Mucosa of descending colon (tissue), 3 donors: ENCODE data around the gene EDNRA. TPM values are rescaled to one million over a fixed set of nuclear protein-coding genes. Genes with fewer than 3 reads are reported as not detected.

Source experiments
- ATAC-seq: fragments of 200-7000 bp; cut with Tn5 transposase; one replicate; pipeline ENCODE4 v1.9.1; 2020; ENCODE audit warnings: mild to moderate bottlenecking, moderate library complexity
- DNase-seq, 3 donors: peaks; one replicate each; pipeline ENCODE4 v3.0.0-alpha.2; 2020
- H3K36me3 ChIP-seq: fragments of 200-600 bp; one replicate; pipeline ENCODE4 v1.8.0; 2021; ENCODE audit warnings: low read depth, mild to moderate bottlenecking
- H3K4me1 ChIP-seq: fragments of 200-600 bp; one replicate; pipeline ENCODE4 v1.8.0; 2021; ENCODE audit warnings: low read depth, mild to moderate bottlenecking
- H3K4me3 ChIP-seq: fragments of 200-600 bp; one replicate; pipeline ENCODE4 v1.8.0; 2021; ENCODE audit warnings: mild to moderate bottlenecking
- H3K9me3 ChIP-seq: fragments of 200-600 bp; one replicate; pipeline ENCODE4 v1.8.0; 2021; ENCODE audit warnings: mild to moderate bottlenecking
- intact Hi-C, 2 donors: fragments of 100-400 bp; cut with DNase I in 1 of 2; cut with micrococcal nuclease in 1 of 2; formaldehyde crosslinking; loops; one replicate each; pipeline versions ENCODE4 v1.11.0 to v1.11.1; 2022; cut with DNase I, micrococcal nuclease
- total RNA-seq, 3 donors: library from RNA; stranded (reverse); fragmentation: NEBNext Ultra II Directional in 2 of 3; extraction: Animal tissue kit (Norgen Biotek cat#: 25700) in 2 of 3; gene quantifications; one replicate each; pipeline versions ENCODE4 v1.2.1 to v1.2.4, GENCODE V29; 2021 to 2023
- TF ChIP-seq, protein P1 (sequence below): fragments of 200-600 bp; IDR thresholded peaks from one replicate; pipeline ENCODE4 v1.8.0; 2022; ENCODE audit warnings: antibody characterized with exemption, mild to moderate bottlenecking
- donor health status: DM: no; HTN: no; CAD: no; lungs with moderate emphysema.
- donor health status: DM: no; HTN: no; CAD: no.
- donor health status: DM: no; HTN: yes; CAD: no.

EDNRA gene
- total RNA-seq, 3 donors from 2014 or later, result 0.72 to 1.6 (median 1.6) TPM

- Histone ChIP-seq H3K4me3 (no peak overlapping the region), H3K9me3 (no peaks in the 10 kb centered on the region), H3K36me3 (no peaks in the 10 kb centered on the region), H3K4me1 (no peaks in the 10 kb centered on the region)
- TF ChIP-seq, protein P1, sequence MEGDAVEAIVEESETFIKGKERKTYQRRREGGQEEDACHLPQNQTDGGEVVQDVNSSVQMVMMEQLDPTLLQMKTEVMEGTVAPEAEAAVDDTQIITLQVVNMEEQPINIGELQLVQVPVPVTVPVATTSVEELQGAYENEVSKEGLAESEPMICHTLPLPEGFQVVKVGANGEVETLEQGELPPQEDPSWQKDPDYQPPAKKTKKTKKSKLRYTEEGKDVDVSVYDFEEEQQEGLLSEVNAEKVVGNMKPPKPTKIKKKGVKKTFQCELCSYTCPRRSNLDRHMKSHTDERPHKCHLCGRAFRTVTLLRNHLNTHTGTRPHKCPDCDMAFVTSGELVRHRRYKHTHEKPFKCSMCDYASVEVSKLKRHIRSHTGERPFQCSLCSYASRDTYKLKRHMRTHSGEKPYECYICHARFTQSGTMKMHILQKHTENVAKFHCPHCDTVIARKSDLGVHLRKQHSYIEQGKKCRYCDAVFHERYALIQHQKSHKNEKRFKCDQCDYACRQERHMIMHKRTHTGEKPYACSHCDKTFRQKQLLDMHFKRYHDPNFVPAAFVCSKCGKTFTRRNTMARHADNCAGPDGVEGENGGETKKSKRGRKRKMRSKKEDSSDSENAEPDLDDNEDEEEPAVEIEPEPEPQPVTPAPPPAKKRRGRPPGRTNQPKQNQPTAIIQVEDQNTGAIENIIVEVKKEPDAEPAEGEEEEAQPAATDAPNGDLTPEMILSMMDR, result no peak
- DNase-seq, result no peak
- intact Hi-C loops, result no loop called here
- no peak for ATAC-seq
Measured at GRCh38 chr4:147581606-147582350, 100.9 kb downstream of the EDNRA start.

DNA sequence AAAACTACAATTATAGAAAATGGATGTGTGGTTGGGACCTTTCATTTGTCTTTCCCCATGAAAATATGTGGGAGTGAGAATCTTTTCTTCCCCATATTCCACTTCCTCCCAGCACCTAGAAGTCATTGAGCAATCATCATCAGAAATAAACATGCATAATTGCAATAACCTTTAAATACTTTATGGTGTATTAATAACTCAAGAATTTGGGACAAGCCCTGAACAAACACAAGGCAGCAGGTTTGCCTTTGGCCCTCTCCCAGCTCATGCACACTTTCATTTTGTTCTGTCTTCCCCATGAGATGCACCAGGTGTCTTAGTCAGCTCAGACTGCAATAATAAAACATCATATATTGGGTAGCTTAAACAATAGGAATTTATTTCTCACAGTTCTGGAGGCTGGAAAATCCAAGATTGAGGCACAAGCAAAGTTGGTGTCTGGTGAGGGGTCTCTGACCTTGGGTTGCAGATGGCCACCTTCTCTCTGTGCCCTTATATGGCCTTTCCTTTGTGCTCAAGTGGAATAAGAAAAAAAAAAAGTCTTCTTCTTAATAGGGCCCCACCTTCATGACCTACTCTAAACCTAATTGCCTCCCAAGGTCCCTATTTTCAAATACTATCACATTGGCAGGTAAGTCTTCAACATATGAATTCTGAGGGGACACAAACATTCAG is 101.6 kb downstream of the EDNRA start:
- Histone ChIP-seq H3K36me3 (no peaks in the 10 kb centered on the region), H3K4me1 (no peaks in the 10 kb centered on the region), H3K9me3 (no peaks in the 10 kb centered on the region), H3K4me3 (no peak overlapping the region)
- intact Hi-C loops, result no loop called here
- TF ChIP-seq, protein P1, result no peak
- DNase-seq (no peak), ATAC-seq (no peak)

DNA sequence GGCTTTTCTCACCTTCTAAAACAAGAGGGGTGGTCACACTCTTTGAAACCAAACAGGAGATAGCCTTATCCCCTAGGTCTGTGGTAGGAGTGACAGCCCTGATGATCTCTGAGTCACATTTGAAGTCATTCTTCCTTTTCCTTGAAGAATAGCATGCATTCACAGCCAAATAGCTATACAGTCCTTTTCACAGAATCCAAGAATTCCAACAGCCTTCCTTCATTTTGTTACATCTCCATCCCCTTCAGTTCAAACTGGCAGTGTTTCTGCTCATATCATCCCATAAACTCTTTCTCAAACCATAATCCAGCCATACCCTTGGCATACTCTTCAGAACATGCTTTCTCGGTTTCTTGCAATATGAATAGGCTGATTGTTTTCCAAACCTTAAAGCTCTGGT is 103.0 kb downstream of the EDNRA start:
- ATAC-seq, result no peak
- H3K9me3 ChIP-seq, result no peaks in the 10 kb centered on the region
- no peaks in the 10 kb centered on the region for H3K4me1 ChIP-seq
- H3K4me3 ChIP-seq, result no peak overlapping the region
- DNase-seq, result no peak
- no peaks in the 10 kb centered on the region for H3K36me3 ChIP-seq
- intact Hi-C loops, result no loop called here
- TF ChIP-seq, protein P1, result no peak

GRCh38 chr4:147586032-147586431 is 105.1 kb downstream of the EDNRA start:
- DNase-seq (no peak), ATAC-seq (no peak)
- Histone ChIP-seq H3K9me3 (no peaks in the 10 kb centered on the region), H3K4me3 (no peak overlapping the region), H3K36me3 (no peaks in the 10 kb centered on the region), H3K4me1 (no peaks in the 10 kb centered on the region)
- TF ChIP-seq, protein P1, result no peak
- intact Hi-C loops, result no loop called here

GRCh38 chr4:147586637-147587036 is 105.7 kb downstream of the EDNRA start:
- H3K36me3 ChIP-seq, result no peaks in the 10 kb centered on the region
- no peaks in the 10 kb centered on the region for H3K4me1 ChIP-seq
- H3K4me3 ChIP-seq, result no peak overlapping the region
- intact Hi-C loops, result no loop called here
- no peak for ATAC-seq
- H3K9me3 ChIP-seq, result no peaks in the 10 kb centered on the region
- TF ChIP-seq, protein P1, result no peak
- no peak for DNase-seq
